Neural progenitor cell (in vitro differentiated cells): ENCODE measurements around the gene UPK1A.

Experiments
- EZH2 ChIP-seq: fragments of 200-600 bp; sonication (generic); IDR thresholded peaks from 2 replicates; pipeline ENCODE4 v1.6.1; 2017; ENCODE audit warnings: antibody characterized with exemption, mild to moderate bottlenecking, moderate library complexity
- EZH2phosphoT487 ChIP-seq: fragments of 200-600 bp; sonication (generic); IDR thresholded peaks from 2 replicates; pipeline ENCODE4 v1.6.1; 2017; ENCODE audit warnings: antibody characterized with exemption
- TF ChIP-seq, protein P1 (sequence below): fragments of 200-600 bp; sonication (generic); IDR thresholded peaks from 2 replicates; pipeline ENCODE4 v1.5.1; 2017; ENCODE audit warnings: antibody characterized with exemption, mild to moderate bottlenecking

DNA sequence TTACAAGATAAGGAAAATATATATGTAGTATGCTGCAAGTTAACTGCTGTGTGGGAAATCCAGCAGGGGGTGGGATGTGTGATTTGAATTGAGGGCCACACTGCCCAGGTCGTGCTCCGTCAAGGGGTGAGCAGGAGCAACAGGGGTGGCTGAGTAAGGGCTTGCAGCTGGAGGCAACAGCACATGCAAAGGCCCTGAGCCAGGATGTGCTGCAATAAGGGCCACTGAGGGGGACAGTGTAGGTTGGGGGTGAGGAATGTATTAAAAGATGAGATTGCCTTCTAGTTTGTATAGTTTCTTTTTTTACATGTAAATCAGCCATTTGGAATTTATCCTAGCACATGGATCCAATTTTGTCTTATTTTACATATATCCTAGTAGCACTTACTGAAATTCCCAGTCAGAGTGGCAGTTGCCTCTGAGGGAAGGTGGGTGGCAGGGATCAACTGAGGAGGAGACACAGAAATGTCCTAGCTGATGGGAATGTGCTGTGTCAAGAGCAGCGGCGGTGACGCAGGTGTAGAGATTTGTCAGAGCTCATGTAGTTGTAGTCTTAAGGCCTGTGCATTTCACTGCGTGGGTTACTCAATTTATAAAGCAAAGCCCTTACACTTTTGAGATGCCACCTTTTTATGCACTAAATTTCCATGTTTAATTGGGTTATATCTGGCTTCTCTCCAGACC is 42.8 kb upstream of the UPK1A start:
- no peak for TF ChIP-seq EZH2phosphoT487
- TF ChIP-seq EZH2, result no peak
- TF ChIP-seq, protein P1, sequence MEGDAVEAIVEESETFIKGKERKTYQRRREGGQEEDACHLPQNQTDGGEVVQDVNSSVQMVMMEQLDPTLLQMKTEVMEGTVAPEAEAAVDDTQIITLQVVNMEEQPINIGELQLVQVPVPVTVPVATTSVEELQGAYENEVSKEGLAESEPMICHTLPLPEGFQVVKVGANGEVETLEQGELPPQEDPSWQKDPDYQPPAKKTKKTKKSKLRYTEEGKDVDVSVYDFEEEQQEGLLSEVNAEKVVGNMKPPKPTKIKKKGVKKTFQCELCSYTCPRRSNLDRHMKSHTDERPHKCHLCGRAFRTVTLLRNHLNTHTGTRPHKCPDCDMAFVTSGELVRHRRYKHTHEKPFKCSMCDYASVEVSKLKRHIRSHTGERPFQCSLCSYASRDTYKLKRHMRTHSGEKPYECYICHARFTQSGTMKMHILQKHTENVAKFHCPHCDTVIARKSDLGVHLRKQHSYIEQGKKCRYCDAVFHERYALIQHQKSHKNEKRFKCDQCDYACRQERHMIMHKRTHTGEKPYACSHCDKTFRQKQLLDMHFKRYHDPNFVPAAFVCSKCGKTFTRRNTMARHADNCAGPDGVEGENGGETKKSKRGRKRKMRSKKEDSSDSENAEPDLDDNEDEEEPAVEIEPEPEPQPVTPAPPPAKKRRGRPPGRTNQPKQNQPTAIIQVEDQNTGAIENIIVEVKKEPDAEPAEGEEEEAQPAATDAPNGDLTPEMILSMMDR, result no peak
